ENCODE measurements around the gene PPM1B.

- no peak for TF ChIP-seq POLR2A (IDR thresholded peaks at IDR 0.05)
- TF ChIP-seq CTCF (IDR thresholded peaks at IDR 0.05) = no peak
These were observed 30.7 kb upstream of the PPM1B start for GRCh38 chr2:44137872-44138551.
